K562 (cell line): ENCODE measurements around the gene ABHD16A. TPM values are rescaled to one million over a fixed set of nuclear protein-coding genes. Genes with fewer than 3 reads are reported as not detected.
A peak's percentile ranks its signal among the peaks of the same experiment; 100 is the strongest.

Experiments
- ATAC-seq: fragments of 200-7000 bp; cut with Tn5 transposase; 3 replicates; pipeline ENCODE4 v1.9.1; 2020; ENCODE audit warnings: moderate library complexity
- BruUV-seq: library from RNA; stranded (reverse); fragments of 400-500 nt; replicated peaks from 2 replicates; lab custom pipeline; 2021; lab: Mats Ljungman, UMichigan
- CTCF ChIA-PET: fragments of 300-600 bp; formaldehyde crosslinking; extraction: SDS; loops from one replicate; lab custom pipeline; 2021; ENCODE audit warnings: low intra/inter-chr PET ratio; lab: Yijun Ruan, JAX
- POLR2A ChIA-PET: fragments of 300-600, 350-650 bp; sonication (Branson Sonifier 250); formaldehyde crosslinking; extraction: SDS; loops from one replicate; lab custom pipeline; 2021; ENCODE audit warnings: antibody characterized with exemption, inconsistent platforms; lab: Yijun Ruan, JAX
- DNase-seq, 4 experiments: peaks; one replicate each; pipeline versions ENCODE4 v3.0.0 to v3.0.0-alpha.2; 2011 to 2018; ENCODE audit warnings: low spot score in 3 of 4, mixed read lengths in 3 of 4; ENCODE audit errors: extremely low read depth in 1 of 4
- FAIRE-seq: peaks from 2 replicates; lab custom pipeline; 2011; peaks lifted over from hg19 to GRCh38; lab: Jason Lieb, UNC
- H2AFZ ChIP-seq: 2 replicates; pipeline ENCODE4 v1.6.0; 2011; ENCODE audit warnings: low read depth, low read length, control low read depth, inconsistent platforms
- H3K27ac ChIP-seq: fragments of 200-600 bp; 3 replicates; pipeline ENCODE4 v1.8.0; 2011; ENCODE audit warnings: low read depth, mild to moderate bottlenecking, control low read depth, inconsistent platforms, low read length, moderate library complexity, mixed read lengths; ENCODE audit errors: extremely low read depth
- H3K27me3 ChIP-seq, 2 experiments: fragments of 300-600 bp in 1 of 2; 2 replicates in 1 of 2; 3 replicates in 1 of 2; pipeline versions ENCODE4 v1.6.0 to v1.8.0; 2011; ENCODE audit warnings: inconsistent platforms in 2 of 2, low read length in 2 of 2, mild to moderate bottlenecking in 1 of 2, mixed read lengths in 1 of 2, moderate library complexity in 1 of 2; ENCODE audit not compliant: control insufficient read depth in 2 of 2, insufficient read depth in 2 of 2
- H3K36me3 ChIP-seq: fragments of 300-600 bp; 3 replicates; pipeline ENCODE4 v1.8.0; 2011; ENCODE audit warnings: mild to moderate bottlenecking, low read length, inconsistent platforms; ENCODE audit not compliant: control insufficient read depth, insufficient read depth
- H3K4me1 ChIP-seq, 2 experiments: fragments of 200-600 bp in 1 of 2; replicated peaks in 1 of 2; 2 replicates in 1 of 2; 3 replicates in 1 of 2; pipeline versions ENCODE4 v1.5.1 to v1.8.0; 2011; ENCODE audit warnings: inconsistent platforms in 2 of 2, low read length in 2 of 2, mild to moderate bottlenecking in 1 of 2, mixed read lengths in 1 of 2, moderate library complexity in 1 of 2; ENCODE audit not compliant: control insufficient read depth in 2 of 2, insufficient read depth in 2 of 2
- H3K4me2 ChIP-seq: 2 replicates; pipeline ENCODE4 v1.6.1; 2011; ENCODE audit warnings: low read length, control low read depth, inconsistent platforms, mixed read lengths; ENCODE audit not compliant: insufficient read depth
- H3K4me3 ChIP-seq: fragments of 200-600 bp; sonication (generic), shearing (Covaris generic); 2 replicates; pipeline ENCODE4 v1.5.1; 2016; ENCODE audit warnings: control low read depth, inconsistent platforms
- H3K79me2 ChIP-seq: fragments of 200-600 bp; 3 replicates; pipeline ENCODE4 v1.8.0; 2011; ENCODE audit warnings: low read length, inconsistent platforms; ENCODE audit not compliant: control insufficient read depth, insufficient read depth
- H3K9ac ChIP-seq, 2 experiments: 2 replicates each; pipeline versions ENCODE4 v1.6.0 to v1.6.1; 2011; ENCODE audit warnings: low read depth in 2 of 2, low read length in 2 of 2, control low read depth in 1 of 2, inconsistent platforms in 1 of 2, mild to moderate bottlenecking in 1 of 2, mixed read lengths in 1 of 2; ENCODE audit not compliant: insufficient read depth in 1 of 2
- H3K9me1 ChIP-seq: one replicate; pipeline ENCODE4 v1.6.0; 2011; ENCODE audit warnings: inconsistent platforms, mild to moderate bottlenecking, low read length, moderate library complexity; ENCODE audit not compliant: control insufficient read depth, insufficient read depth
- H3K9me3 ChIP-seq: replicated peaks from 2 replicates; pipeline ENCODE4 v1.5.1; 2011; ENCODE audit warnings: low read depth, low read length, inconsistent platforms; ENCODE audit not compliant: control insufficient read depth, insufficient read depth
- H4K20me1 ChIP-seq: replicated peaks from 2 replicates; pipeline ENCODE4 v1.6.1; 2011; ENCODE audit warnings: low read length, inconsistent platforms, mixed read lengths; ENCODE audit not compliant: control insufficient read depth, insufficient read depth
- CHD1 ChIP-seq: fragments of 200-600 bp; sonication (generic); IDR thresholded peaks from one replicate; pipeline ENCODE4 v1.6.1; 2012; ENCODE audit warnings: mild to moderate bottlenecking, moderate library complexity, low read length, inconsistent platforms
- EHMT2 ChIP-seq: fragments of 450-650 bp; IDR thresholded peaks from 2 replicates; pipeline ENCODE4 v1.6.1; 2018; ENCODE audit warnings: antibody characterized with exemption
- LCOR ChIP-seq: sonication (generic); formaldehyde crosslinking; IDR thresholded peaks from 2 replicates; pipeline ENCODE4 v1.8.0; 2022; ENCODE audit warnings: mild to moderate bottlenecking, missing genetic modification reagents
- LEF1 ChIP-seq: fragments of 450-650 bp; IDR thresholded peaks from 2 replicates; pipeline ENCODE4 v1.6.1; 2016; ENCODE audit warnings: mild to moderate bottlenecking
- MAFF ChIP-seq: IDR thresholded peaks from 2 replicates; pipeline ENCODE4 v1.6.1; 2012; ENCODE audit warnings: low read length, improper control_type of control experiment
- MAFK ChIP-seq: IDR thresholded peaks from 2 replicates; pipeline ENCODE4 v1.6.1; 2011; ENCODE audit warnings: low read length, improper control_type of control experiment
- TAF1 ChIP-seq: IDR thresholded peaks from 2 replicates; pipeline ENCODE4 v1.6.1; 2011; ENCODE audit warnings: mild to moderate bottlenecking, low read length, moderate library complexity; ENCODE audit not compliant: insufficient read depth, control insufficient read depth, severe bottlenecking; ENCODE audit errors: extremely low read depth
- WHSC1 ChIP-seq: IDR thresholded peaks from one replicate; pipeline ENCODE4 v1.6.1; 2012; ENCODE audit warnings: low read length, control low read depth, inconsistent platforms
- XRCC3 ChIP-seq: fragments of 450-650 bp; IDR thresholded peaks from 2 replicates; pipeline ENCODE4 v1.6.1; 2017; ENCODE audit warnings: mild to moderate bottlenecking, moderate library complexity
- WGBS: fragments of 100-300 bp; shearing (Covaris generic); methylation state at CpG from one replicate; pipeline ENCODE4 v1.1.6; 2016; ENCODE audit warnings: low coverage, mixed read lengths; ENCODE audit not compliant: insufficient coverage; ENCODE audit errors: missing lambda C conversion rate; 5-methylcytosine and 5-hydroxymethylcytosine counted together
- in situ Hi-C: fragments of 300-500 bp; cut with MboI; formaldehyde crosslinking; loops from 4 replicates; pipeline ENCODE4 v1.15.0; 2018; ENCODE audit warnings: inconsistent platforms, mixed read lengths
- intact Hi-C: fragments of 100-400 bp; cut with micrococcal nuclease; formaldehyde crosslinking; loops from 2 replicates; pipeline ENCODE4 v1.14.2; 2022
- polyA plus RNA-seq, 8 experiments: library from polyadenylated mRNA; depleted of rRNA in 4 of 8; stranded (reverse) in 5 of 8; unstranded in 3 of 8; fragments of >200 nt; fragmentation: Nextera tagmentation in 2 of 8; fragmentation: Illumina TruSeq in 1 of 8; extraction: Ambion mirVana in 2 of 8; extraction: Trizol in 1 of 8; gene quantifications; 2 replicates each; pipeline versions ENCODE4 v1.2.1 to v1.2.3, GENCODE V29; 2011 to 2014; ENCODE audit warnings: inconsistent platforms in 1 of 8, missing spikeins in 1 of 8
- total RNA-seq, 7 experiments: library from RNA; depleted of rRNA in 6 of 7; stranded (reverse); fragments of >200 nt in 6 of 7; fragmentation: Illumina TruSeq in 2 of 7; extraction: Trizol in 2 of 7; gene quantifications; 2 replicates each; pipeline versions ENCODE4 v1.2.1 to v1.2.3, GENCODE V29; 2011 to 2021; ENCODE audit warnings: low replicate concordance in 1 of 7
- TF ChIP-seq, protein P1 (sequence below): fragments of 450-650 bp; formaldehyde crosslinking; IDR thresholded peaks from 2 replicates; pipeline ENCODE4 v1.4.0; 2022; ENCODE audit warnings: missing genetic modification characterization
- TF ChIP-seq, protein P2 (sequence below): sonication (generic); formaldehyde crosslinking; IDR thresholded peaks from 2 replicates; pipeline ENCODE4 v1.8.0; 2022; ENCODE audit warnings: mild to moderate bottlenecking, missing genetic modification reagents, borderline replicate concordance
- TF ChIP-seq, protein P3 (sequence below): fragments of 250-450 bp; sonication (Bioruptor Pico); IDR thresholded peaks from 2 replicates; pipeline ENCODE4 v1.4.0; 2020; ENCODE audit warnings: mild to moderate bottlenecking, moderate library complexity

ABHD16A gene
- total and polyA plus RNA-seq, 9 of the 15 experiments (the other 6 are each of a cell fraction or from before 2014, with no cell fraction given), result 25.8 to 120 (median 81.6) TPM

DNA sequence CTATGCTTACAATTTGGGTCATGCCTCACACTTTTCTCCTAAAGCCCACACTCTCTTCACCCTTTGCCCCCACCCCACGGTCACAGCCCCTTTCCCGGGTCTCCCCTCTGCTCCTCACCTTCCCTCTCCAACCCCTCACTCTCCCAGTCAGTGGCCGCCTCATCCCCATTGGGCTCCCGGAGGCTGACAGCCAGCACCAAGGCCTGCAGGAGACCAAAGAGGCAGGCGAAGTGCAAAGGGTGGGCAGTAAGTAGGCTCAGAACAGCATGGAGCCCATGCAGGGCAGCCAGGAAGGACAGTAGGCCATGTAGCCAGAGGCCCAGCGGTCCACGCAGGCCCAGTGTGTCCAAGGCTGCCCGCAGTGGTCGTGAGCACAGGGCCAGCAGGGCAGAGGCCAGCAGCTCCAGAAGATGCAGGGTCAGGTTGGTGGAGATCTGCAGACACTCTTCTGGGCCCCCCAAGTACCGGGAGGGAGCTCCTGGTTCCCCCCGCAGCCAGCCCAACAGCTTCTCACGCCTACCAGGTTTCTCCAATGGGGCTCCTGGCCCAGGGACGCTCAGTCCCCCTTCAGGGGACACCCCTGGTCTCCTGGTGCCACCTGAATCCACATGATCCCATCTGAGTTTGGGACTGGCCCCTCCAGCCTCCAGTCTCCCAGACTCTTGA is 44.0 kb downstream of the ABHD16A start (continued):
- TF ChIP-seq, protein P1, sequence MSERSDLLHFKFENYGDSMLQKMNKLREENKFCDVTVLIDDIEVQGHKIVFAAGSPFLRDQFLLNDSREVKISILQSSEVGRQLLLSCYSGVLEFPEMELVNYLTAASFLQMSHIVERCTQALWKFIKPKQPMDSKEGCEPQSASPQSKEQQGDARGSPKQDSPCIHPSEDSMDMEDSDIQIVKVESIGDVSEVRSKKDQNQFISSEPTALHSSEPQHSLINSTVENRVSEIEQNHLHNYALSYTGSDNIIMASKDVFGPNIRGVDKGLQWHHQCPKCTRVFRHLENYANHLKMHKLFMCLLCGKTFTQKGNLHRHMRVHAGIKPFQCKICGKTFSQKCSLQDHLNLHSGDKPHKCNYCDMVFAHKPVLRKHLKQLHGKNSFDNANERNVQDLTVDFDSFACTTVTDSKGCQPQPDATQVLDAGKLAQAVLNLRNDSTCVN (CRISPR knock-in tag), result 0 out of 2 replicates have a peak, but pooled peaks have one; percentile 8
- TF ChIP-seq, protein P2, sequence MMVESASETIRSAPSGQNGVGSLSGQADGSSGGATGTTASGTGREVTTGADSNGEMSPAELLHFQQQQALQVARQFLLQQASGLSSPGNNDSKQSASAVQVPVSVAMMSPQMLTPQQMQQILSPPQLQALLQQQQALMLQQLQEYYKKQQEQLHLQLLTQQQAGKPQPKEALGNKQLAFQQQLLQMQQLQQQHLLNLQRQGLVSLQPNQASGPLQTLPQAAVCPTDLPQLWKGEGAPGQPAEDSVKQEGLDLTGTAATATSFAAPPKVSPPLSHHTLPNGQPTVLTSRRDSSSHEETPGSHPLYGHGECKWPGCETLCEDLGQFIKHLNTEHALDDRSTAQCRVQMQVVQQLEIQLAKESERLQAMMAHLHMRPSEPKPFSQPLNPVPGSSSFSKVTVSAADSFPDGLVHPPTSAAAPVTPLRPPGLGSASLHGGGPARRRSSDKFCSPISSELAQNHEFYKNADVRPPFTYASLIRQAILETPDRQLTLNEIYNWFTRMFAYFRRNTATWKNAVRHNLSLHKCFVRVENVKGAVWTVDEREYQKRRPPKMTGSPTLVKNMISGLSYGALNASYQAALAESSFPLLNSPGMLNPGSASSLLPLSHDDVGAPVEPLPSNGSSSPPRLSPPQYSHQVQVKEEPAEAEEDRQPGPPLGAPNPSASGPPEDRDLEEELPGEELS (CRISPR knock-in tag), result peak; percentile 22; the same call in 1 of the 2 replicates
- TF ChIP-seq, all 486 proteins: peak for 41

DNA sequence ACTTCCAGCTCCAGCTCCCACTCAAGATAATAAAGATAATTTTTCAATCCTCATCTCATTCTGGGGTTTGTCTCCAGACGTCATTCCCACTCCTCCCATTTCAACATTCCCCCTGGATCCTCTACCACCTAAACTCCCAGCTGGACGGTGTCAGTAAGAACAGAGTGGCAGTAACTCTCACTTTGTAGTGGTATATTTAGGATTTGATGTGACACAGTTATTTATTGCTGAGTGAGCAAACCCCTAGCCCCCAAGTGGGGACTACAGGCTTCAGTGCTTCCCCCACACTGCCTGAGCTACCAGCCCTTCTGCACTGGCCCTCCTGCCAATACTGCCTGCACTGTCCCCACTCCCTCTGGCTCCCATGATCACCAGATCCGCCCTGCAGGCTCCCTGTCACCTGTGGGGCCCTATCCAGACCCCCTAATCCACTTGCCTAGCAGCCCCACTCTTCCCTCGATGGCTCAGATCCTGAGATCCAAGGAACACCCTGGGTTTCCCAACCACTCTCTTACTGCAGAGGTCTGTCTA is 44.9 kb downstream of the ABHD16A start:
- peaks cover 56% of the 10 kb centered on the region for H3K36me3 ChIP-seq
- H3K9ac ChIP-seq, result peak overlapping the region; percentile 80 to 89
- H3K4me1 ChIP-seq, result peaks cover 45 to 61% of the 10 kb centered on the region in 2 experiments
- H3K9me3 ChIP-seq, result no peaks in the 10 kb centered on the region
- 56% methylated on average over 4 of the region's 4 CpGs for WGBS
- H3K9me1 ChIP-seq, result no peaks in the 10 kb centered on the region
- no peak for DNase-seq
- BruUV-seq, result no TSS peak
- 0 out of 3 replicates have a peak, but pooled peaks have one; percentile 2 for ATAC-seq
- ChIA-PET CTCF (no interaction called here), POLR2A (interaction anchor here (0.6 to 9.8 kb wide), 17 partner anchors 11 to 245 kb away, joined by 3 to 182 read pairs (median 3); partner anchors contain the start of genes CLIC1, DDAH2, LSM2 and LY6G5B)
- peak overlapping the region; percentile 54 for H3K4me2 ChIP-seq
- H3K27me3 ChIP-seq, result no peaks in the 10 kb centered on the region
- intact Hi-C loops (no loop called here), in situ Hi-C loops (no loop called here)
- no peak for FAIRE-seq
- peak overlapping the region; percentile 80; the same call in 2 of the 3 replicates for H3K27ac ChIP-seq
- H4K20me1 ChIP-seq, result peaks cover 8% of the 10 kb centered on the region; the same call in 1 of the 2 replicates
- peaks cover 81% of the 10 kb centered on the region for H3K79me2 ChIP-seq
- peak overlapping the region; percentile 52 for H3K4me3 ChIP-seq
- no peak overlapping the region for H2AFZ ChIP-seq
- no peak for TF ChIP-seq XRCC3
- no peak for TF ChIP-seq EHMT2
- TF ChIP-seq, protein P3, sequence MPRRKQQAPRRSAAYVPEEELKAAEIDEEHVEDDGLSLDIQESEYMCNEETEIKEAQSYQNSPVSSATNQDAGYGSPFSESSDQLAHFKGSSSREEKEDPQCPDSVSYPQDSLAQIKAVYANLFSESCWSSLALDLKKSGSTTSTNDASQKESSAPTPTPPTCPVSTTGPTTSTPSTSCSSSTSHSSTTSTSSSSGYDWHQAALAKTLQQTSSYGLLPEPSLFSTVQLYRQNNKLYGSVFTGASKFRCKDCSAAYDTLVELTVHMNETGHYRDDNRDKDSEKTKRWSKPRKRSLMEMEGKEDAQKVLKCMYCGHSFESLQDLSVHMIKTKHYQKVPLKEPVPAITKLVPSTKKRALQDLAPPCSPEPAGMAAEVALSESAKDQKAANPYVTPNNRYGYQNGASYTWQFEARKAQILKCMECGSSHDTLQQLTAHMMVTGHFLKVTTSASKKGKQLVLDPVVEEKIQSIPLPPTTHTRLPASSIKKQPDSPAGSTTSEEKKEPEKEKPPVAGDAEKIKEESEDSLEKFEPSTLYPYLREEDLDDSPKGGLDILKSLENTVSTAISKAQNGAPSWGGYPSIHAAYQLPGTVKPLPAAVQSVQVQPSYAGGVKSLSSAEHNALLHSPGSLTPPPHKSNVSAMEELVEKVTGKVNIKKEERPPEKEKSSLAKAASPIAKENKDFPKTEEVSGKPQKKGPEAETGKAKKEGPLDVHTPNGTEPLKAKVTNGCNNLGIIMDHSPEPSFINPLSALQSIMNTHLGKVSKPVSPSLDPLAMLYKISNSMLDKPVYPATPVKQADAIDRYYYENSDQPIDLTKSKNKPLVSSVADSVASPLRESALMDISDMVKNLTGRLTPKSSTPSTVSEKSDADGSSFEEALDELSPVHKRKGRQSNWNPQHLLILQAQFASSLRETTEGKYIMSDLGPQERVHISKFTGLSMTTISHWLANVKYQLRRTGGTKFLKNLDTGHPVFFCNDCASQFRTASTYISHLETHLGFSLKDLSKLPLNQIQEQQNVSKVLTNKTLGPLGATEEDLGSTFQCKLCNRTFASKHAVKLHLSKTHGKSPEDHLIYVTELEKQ (CRISPR knock-in tag), result no peak
- peak; percentile 76 for TF ChIP-seq MAFF
- TF ChIP-seq WHSC1, result peak; percentile 38
- peak; percentile 30 for TF ChIP-seq TAF1
- TF ChIP-seq LCOR (CRISPR knock-in tag), result no peak
- peak; percentile 65 for TF ChIP-seq MAFK
- peak; percentile 37 for TF ChIP-seq CHD1
- no peak for TF ChIP-seq LEF1
